ENCODE measurements around the gene VWA3A. TPM values are rescaled to one million over a fixed set of nuclear protein-coding genes. Genes with fewer than 3 reads are reported as not detected.

VWA3A gene
- total and polyA plus RNA-seq, 2 of the 8 experiments (the other 6 are each of a cell fraction or from before 2014, with no cell fraction given), result 0.05 TPM; not detected in 1

GRCh38 chr16:22174642-22175041, 82.3 kb downstream of the VWA3A start:
- FAIRE-seq (no peak), DNase-seq (ENCODE audit: low read depth in 1 of 2, low spot score in 2 of 2) (no peak)
- POLR2A ChIA-PET (ENCODE audit: partially characterized antibody), result interaction anchor here (0.7 to 1.8 kb wide), 2 partner anchors 10 to 14 kb away, joined by 4 to 5 read pairs; no protein-coding TSS in a partner anchor
- Histone ChIP-seq H3K79me1 (ENCODE audit: low read depth, low read length) (no peaks in the 10 kb centered on the region), H3K4me1 (replicated peaks in 1 of 4; ENCODE audit: control insufficient read depth in 3 of 4, insufficient read depth in 4 of 4, low read length in 3 of 4) (no peaks in the 10 kb centered on the region), H2AK5ac (ENCODE audit: low read depth, low read length) (no peak overlapping the region), H3K4me2 (ENCODE audit: insufficient read depth in 1 of 2, low read depth in 2 of 2, low read length in 2 of 2) (no peak overlapping the region), H3K27me3 (replicated peaks in 1 of 4; ENCODE audit: control insufficient read depth in 3 of 4, extremely low read depth in 1 of 4, insufficient read depth in 3 of 4, low read length in 3 of 4) (no peaks in the 10 kb centered on the region), H3K23ac (ENCODE audit: insufficient read length) (no peak overlapping the region), H2BK20ac (ENCODE audit: low read length) (no peak overlapping the region), H3K4ac (replicated peaks; ENCODE audit: insufficient read length, low read depth, low read length) (no peak overlapping the region), H3K27ac (ENCODE audit: low read depth, low read length) (no peak overlapping the region), H3K9ac (replicated peaks in 1 of 4; ENCODE audit: extremely low read depth in 1 of 4, low read depth in 3 of 4, low read length in 3 of 4) (no peak overlapping the region), H3K79me2 (ENCODE audit: control insufficient read depth in 1 of 2, insufficient read depth in 2 of 2, low read length in 2 of 2) (no peaks in the 10 kb centered on the region), H3K9me3 (ENCODE audit: insufficient read depth in 2 of 2, low read depth in 1 of 2, low read length in 1 of 2) (no peaks in the 10 kb centered on the region), H4K91ac (replicated peaks; ENCODE audit: insufficient read length, low read length) (no peak overlapping the region), H3K14ac (ENCODE audit: insufficient read length) (no peak overlapping the region), H2BK12ac (ENCODE audit: low read depth, low read length) (no peak overlapping the region), H3K18ac (ENCODE audit: extremely low read depth, low read length) (no peak overlapping the region), H3K23me2 (ENCODE audit: low read depth, low read length) (no peaks in the 10 kb centered on the region), H4K5ac (ENCODE audit: insufficient read length, low read depth, low read length) (no peak overlapping the region), H2BK15ac (ENCODE audit: low read length) (no peak overlapping the region), H3K4me3 (ENCODE audit: extremely low read depth in 1 of 4, insufficient read depth in 2 of 4, low read depth in 3 of 4, low read length in 4 of 4) (no peak overlapping the region), H2BK5ac (ENCODE audit: low read depth, low read length) (no peak overlapping the region; the same call in 1 of the 2 replicates), H3K36me3 (ENCODE audit: control insufficient read depth in 2 of 4, insufficient read depth in 4 of 4, low read length in 3 of 4) (no peaks in the 10 kb centered on the region), H4K8ac (ENCODE audit: extremely low read depth, insufficient read depth, low read length) (no peak overlapping the region), H2BK120ac (replicated peaks; ENCODE audit: low read depth, low read length) (no peak overlapping the region), H2AFZ (ENCODE audit: low read length) (no peak overlapping the region), H4K20me1 (replicated peaks in 1 of 2; ENCODE audit: control insufficient read depth in 1 of 2, insufficient read depth in 2 of 2, low read length in 2 of 2) (no peaks in the 10 kb centered on the region), H3K56ac (replicated peaks; ENCODE audit: insufficient read length, low read depth, low read length) (no peak overlapping the region)
- CTCF ChIA-PET (ENCODE audit: partially characterized antibody), result interaction anchor here (0.6 to 4.1 kb wide), 15 partner anchors 9 to 174 kb away, joined by 3 to 18 read pairs (median 4); partner anchors contain the start of gene PDZD9
- WGBS, 2 experiments (ENCODE audit: extremely low coverage in 1 of 2, insufficient coverage in 1 of 2, insufficient read length in 1 of 2, insufficient replicate concordance in 2 of 2, low coverage in 1 of 2, low lambda C conversion rate in 2 of 2, missing lambda C conversion rate in 1 of 2), result 87% methylated on average over 9 of the region's 9 CpGs; no CpG with 5 or more reads in 1 of the 2 experiments
- TF ChIP-seq CTCF (IDR thresholded peaks at IDR 0.05; ENCODE audit: control extremely low read depth in 1 of 3, insufficient read depth in 1 of 3, low read depth in 1 of 3, low read length in 3 of 3) (no peak), HDAC6 (IDR thresholded peaks at IDR 0.05; ENCODE audit: low read depth, low read length) (no peak), SIN3A (conservative IDR thresholded peaks at IDR 0.05 in 1 of 2, IDR thresholded peaks at IDR 0.05 in 1 of 2; ENCODE audit: low read depth in 1 of 2, low read length in 2 of 2) (no peak), POU5F1 (IDR thresholded peaks at IDR 0.05; ENCODE audit: low read depth, low read length) (no peak), SUZ12 (IDR thresholded peaks at IDR 0.05; ENCODE audit: low read length) (no peak), SP4 (IDR thresholded peaks at IDR 0.05; ENCODE audit: low read length) (no peak), RFX5 (IDR thresholded peaks at IDR 0.05; ENCODE audit: borderline replicate concordance, low read depth, low read length) (no peak), GABPA (IDR thresholded peaks at IDR 0.05; ENCODE audit: borderline replicate concordance, insufficient read depth, low read length) (no peak), KDM4A (IDR thresholded peaks at IDR 0.05; ENCODE audit: low read depth, low read length, severe bottlenecking) (no peak), ASH2L (IDR thresholded peaks at IDR 0.05; ENCODE audit: low read length) (no peak), BCL11A (IDR thresholded peaks at IDR 0.05; ENCODE audit: low read depth in 2 of 2, low read length in 2 of 2) (no peak)

Measured in H1 (cell line).